ENCODE data around the gene CYSLTR2.

CYSLTR2 gene

DNA sequence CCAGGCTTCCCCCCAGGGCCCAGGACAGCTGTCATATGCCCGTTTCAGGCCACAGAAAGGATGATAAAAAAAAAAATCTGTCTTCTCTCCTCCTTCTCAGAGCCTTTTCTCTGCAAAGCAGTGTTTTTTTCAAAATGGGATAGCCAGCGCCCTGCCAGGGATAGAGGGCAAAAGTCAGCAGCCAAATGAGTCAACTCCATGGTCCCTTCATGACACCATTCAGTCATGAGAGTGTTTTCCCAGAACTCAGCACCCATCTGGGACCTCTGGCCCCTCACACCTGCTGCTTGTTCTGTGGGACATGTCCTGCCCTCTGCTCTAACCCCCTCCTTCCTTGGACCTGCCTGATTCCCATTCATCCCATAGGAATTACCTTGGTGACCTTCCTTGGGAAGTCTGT is 95.0 kb downstream of the CYSLTR2 start:
- no peak for DNase-seq

DNA sequence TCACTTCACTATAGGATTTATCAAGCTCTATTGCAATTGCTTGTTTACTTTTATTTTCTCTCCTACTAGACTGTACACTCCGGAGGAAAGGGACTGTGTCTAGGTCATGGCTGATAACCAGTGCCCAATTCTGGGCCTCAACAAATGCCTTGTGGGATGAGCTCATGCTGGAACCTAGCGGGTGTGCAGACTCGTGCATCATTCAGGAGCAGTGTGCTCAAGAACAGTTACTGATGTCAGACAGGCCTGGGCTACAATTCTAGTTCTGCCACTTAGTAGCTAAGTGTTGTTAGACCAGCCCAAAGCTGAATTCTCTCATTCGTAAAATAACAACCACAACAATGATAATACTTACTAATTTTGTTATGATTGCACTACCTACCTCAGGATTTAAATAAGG is 95.4 kb downstream of the CYSLTR2 start:
- DNase-seq = no peak

DNA sequence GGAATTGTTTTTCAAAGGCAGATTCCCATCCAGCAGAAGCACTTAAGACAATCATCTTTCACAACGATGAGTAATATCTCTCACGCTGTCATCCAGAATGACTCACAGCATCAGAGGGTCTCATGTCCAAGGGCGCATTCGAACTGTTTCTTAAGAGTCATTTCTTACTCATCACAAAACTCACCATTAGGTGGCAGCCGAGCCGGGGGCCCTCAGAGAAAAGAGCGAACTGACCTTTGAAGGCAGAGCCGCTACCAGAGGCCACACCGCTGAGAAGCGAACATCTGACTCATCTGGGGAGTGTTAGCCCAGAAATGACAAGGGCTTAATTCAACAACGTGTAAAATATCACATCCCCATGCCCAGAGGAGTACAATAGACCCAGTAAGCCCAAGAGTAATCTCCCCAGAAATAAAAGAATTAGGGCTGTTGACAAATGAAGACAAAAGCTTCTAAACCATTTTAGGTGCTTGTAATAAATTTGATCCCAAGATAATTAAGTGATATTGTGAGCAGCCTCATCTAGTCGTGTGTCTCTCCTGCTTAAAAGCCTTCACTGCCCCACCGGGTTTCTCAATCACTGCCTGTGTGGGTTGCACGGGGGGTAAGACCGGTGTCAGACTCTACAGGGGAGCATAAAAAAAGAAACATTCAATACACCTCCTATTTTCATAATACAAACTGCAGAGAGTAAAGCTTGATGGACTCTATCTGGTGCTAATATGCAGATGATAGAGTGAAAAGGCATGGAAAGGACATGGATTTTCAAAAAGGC is 96.2 kb downstream of the CYSLTR2 start:
- no peak for DNase-seq

DNA sequence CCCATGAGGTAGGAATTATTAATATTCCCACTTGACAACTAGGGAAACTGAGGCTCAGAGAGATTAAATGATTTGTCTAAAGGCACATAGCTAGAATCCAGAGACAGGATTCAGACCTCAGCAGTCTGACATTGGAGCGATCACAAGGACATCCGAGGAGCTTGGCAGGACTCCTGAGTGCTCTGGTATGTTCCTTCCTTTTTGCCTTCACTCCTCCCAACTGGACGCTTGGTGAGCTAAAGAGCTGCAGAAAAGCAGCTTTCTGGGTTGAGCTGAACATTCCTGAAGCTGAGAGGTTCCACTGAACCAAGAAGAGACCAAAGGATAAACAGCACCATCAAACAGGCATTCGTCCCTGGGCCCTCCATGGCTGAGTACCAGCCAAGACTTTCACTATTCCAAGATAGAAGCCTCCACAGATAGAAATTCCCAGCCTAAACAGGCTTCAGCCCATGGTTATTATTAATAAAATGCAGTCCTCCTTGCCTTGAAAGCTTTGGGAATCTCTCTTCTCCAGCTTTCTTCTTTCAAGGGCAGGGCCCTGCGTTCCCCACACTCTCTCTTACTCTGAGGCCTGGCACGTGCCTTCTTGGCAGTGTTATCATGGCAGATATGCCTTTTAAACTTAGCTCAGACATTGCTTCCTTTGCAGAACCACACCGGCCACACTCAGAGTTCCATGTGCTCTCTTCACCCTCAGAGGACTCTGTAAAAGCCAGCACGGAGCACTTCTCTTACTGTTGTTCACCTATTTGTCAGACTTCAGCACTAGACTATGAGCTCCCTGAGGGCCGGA is 97.1 kb downstream of the CYSLTR2 start:
- no peak for DNase-seq

DNA sequence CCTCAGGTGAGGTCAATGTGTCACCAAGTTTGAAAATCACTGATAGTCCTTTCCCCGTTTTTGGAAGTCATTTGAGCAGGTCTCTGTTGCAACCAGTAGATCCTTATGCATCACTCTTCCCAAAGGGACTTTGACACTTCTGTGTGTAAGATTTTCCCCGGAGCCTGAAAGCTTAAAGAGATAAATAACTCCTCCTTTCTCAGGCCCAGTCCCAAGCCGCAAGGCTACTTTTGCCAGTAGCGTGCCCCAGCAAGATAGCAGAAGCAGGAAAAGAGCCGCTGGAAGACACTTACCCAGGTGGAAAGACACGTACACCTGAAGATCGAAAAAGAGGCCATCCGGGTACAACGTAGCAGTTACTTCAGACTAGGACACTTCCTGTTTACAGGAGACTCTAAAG is 106.9 kb downstream of the CYSLTR2 start:
- no peak for DNase-seq
